HepG2 (cell line): ENCODE data around the gene TRPT1. TPM values are rescaled to one million over a fixed set of nuclear protein-coding genes. Genes with fewer than 3 reads are reported as not detected.

Experiments used
- ARNTL ChIP-seq: sonication (generic); formaldehyde crosslinking; IDR thresholded peaks from 2 replicates; pipeline ENCODE4 v1.4.0; 2020; ENCODE audit warnings: mild to moderate bottlenecking, missing genetic modification reagents
- CEBPB ChIP-seq: IDR thresholded peaks from 2 replicates; pipeline ENCODE4 v1.6.1; 2011; ENCODE audit warnings: low read depth, low read length, improper control_type of control experiment, borderline replicate concordance
- GLI4 ChIP-seq: sonication (generic); formaldehyde crosslinking; IDR thresholded peaks from 2 replicates; pipeline ENCODE4 v1.5.1; 2020; ENCODE audit warnings: missing genetic modification reagents, mild to moderate bottlenecking, moderate library complexity, borderline replicate concordance
- KDM1A ChIP-seq: IDR thresholded peaks from 2 replicates; pipeline ENCODE4 v1.6.1; 2016; ENCODE audit warnings: missing compliant biosample characterization
- KLF16 ChIP-seq, 2 experiments: sonication (generic) in 1 of 2; formaldehyde crosslinking in 1 of 2; IDR thresholded peaks; 2 replicates each; pipeline versions ENCODE4 v1.6.1 to v1.8.0; 2016 to 2023; ENCODE audit warnings: missing genetic modification reagents in 2 of 2, missing compliant biosample characterization in 1 of 2
- MYNN ChIP-seq: sonication (generic); formaldehyde crosslinking; IDR thresholded peaks from 2 replicates; pipeline ENCODE4 v1.4.0; 2020; ENCODE audit warnings: mild to moderate bottlenecking, low read depth, missing genetic modification reagents
- SALL2 ChIP-seq: sonication (generic); formaldehyde crosslinking; IDR thresholded peaks from 2 replicates; pipeline ENCODE4 v1.8.1; 2023; ENCODE audit warnings: mild to moderate bottlenecking, missing genetic modification reagents, inconsistent platforms
- SKI ChIP-seq: fragments of 450-650 bp; IDR thresholded peaks from one replicate; pipeline ENCODE4 v1.6.1; 2018; ENCODE audit warnings: mild to moderate bottlenecking; ENCODE audit not compliant: partially characterized antibody
- SNRNP70 ChIP-seq: fragments of 200-400 bp; formaldehyde crosslinking; IDR thresholded peaks from 2 replicates; pipeline ENCODE4 v1.6.1; 2017; ENCODE audit warnings: mild to moderate bottlenecking, low read depth, low read length, moderate library complexity
- SPEN ChIP-seq: sonication (generic); formaldehyde crosslinking; IDR thresholded peaks from 2 replicates; pipeline ENCODE4 v1.5.1; 2020; ENCODE audit warnings: low read depth, mild to moderate bottlenecking, missing genetic modification reagents
- TCF7L2 ChIP-seq: IDR thresholded peaks from 2 replicates; pipeline ENCODE4 v1.6.1; 2011; ENCODE audit warnings: mild to moderate bottlenecking, low read depth, low read length, moderate library complexity
- ZNF260 ChIP-seq: sonication (generic); formaldehyde crosslinking; IDR thresholded peaks from 2 replicates; pipeline ENCODE4 v1.4.0; 2020; ENCODE audit warnings: missing genetic modification reagents, low read depth, mild to moderate bottlenecking, borderline replicate concordance
- ZNF292 ChIP-seq: sonication (generic); formaldehyde crosslinking; IDR thresholded peaks from 2 replicates; pipeline ENCODE4 v1.8.1; 2022; ENCODE audit warnings: mild to moderate bottlenecking, low read depth, missing genetic modification reagents, borderline replicate concordance
- ZNF441 ChIP-seq: sonication (generic); formaldehyde crosslinking; IDR thresholded peaks from 2 replicates; pipeline ENCODE4 v1.7.0; 2021; ENCODE audit warnings: missing genetic modification reagents, borderline replicate concordance
- ZNF543 ChIP-seq: sonication (generic); formaldehyde crosslinking; IDR thresholded peaks from 2 replicates; pipeline ENCODE4 v1.4.0; 2020; ENCODE audit warnings: mild to moderate bottlenecking, missing genetic modification reagents
- ZNF556 ChIP-seq: sonication (generic); formaldehyde crosslinking; IDR thresholded peaks from 2 replicates; pipeline ENCODE4 v1.4.0; 2020; ENCODE audit warnings: mild to moderate bottlenecking, missing genetic modification reagents, borderline replicate concordance
- ZSCAN21 ChIP-seq: sonication (generic); formaldehyde crosslinking; IDR thresholded peaks from 2 replicates; pipeline ENCODE4 v1.8.0; 2022; ENCODE audit warnings: mild to moderate bottlenecking, missing genetic modification reagents, moderate library complexity, borderline replicate concordance
- polyA plus RNA-seq, 8 experiments: library from polyadenylated mRNA; depleted of rRNA in 3 of 8; stranded (reverse) in 7 of 8; unstranded in 1 of 8; fragments of >200 nt; fragmentation: Illumina TruSeq in 4 of 8; extraction: Trizol in 4 of 8; gene quantifications; 2 replicates each; pipeline versions ENCODE4 v1.2.1 to v1.2.3, GENCODE V29; 2011 to 2016; ENCODE audit warnings: low read depth in 4 of 8, missing spikeins in 1 of 8, mixed read lengths in 1 of 8; ENCODE audit not compliant: insufficient read depth in 1 of 8
- total RNA-seq, 5 experiments: library from RNA; depleted of rRNA; stranded (reverse); fragments of >200 nt; fragmentation: Illumina TruSeq; extraction: Trizol; gene quantifications; 2 replicates each; pipeline ENCODE4 v1.2.3, GENCODE V29; 2016; ENCODE audit warnings: low read depth in 1 of 5
- TF ChIP-seq, protein P1 (sequence below): sonication (generic); formaldehyde crosslinking; IDR thresholded peaks from 2 replicates; pipeline ENCODE4 v1.5.1; 2020; ENCODE audit warnings: mild to moderate bottlenecking, missing genetic modification reagents, borderline replicate concordance
- TF ChIP-seq, protein P2 (sequence below): sonication (generic); formaldehyde crosslinking; IDR thresholded peaks from 2 replicates; pipeline ENCODE4 v1.4.0; 2020; ENCODE audit warnings: missing genetic modification reagents, borderline replicate concordance
- TF ChIP-seq, protein P3 (sequence below): sonication (generic); formaldehyde crosslinking; IDR thresholded peaks from 2 replicates; pipeline ENCODE4 v1.8.0; 2022; ENCODE audit warnings: mild to moderate bottlenecking, missing genetic modification reagents, moderate library complexity
- TF ChIP-seq, protein P4 (sequence below): sonication (generic); formaldehyde crosslinking; IDR thresholded peaks from 2 replicates; pipeline ENCODE4 v1.4.0; 2020; ENCODE audit warnings: mild to moderate bottlenecking, missing genetic modification reagents

Gene TRPT1
- total and polyA plus RNA-seq, 2 of the 13 experiments (the other 11 are each of a cell fraction or from before 2014, with no cell fraction given) = 24.8 to 40.7 TPM

DNA sequence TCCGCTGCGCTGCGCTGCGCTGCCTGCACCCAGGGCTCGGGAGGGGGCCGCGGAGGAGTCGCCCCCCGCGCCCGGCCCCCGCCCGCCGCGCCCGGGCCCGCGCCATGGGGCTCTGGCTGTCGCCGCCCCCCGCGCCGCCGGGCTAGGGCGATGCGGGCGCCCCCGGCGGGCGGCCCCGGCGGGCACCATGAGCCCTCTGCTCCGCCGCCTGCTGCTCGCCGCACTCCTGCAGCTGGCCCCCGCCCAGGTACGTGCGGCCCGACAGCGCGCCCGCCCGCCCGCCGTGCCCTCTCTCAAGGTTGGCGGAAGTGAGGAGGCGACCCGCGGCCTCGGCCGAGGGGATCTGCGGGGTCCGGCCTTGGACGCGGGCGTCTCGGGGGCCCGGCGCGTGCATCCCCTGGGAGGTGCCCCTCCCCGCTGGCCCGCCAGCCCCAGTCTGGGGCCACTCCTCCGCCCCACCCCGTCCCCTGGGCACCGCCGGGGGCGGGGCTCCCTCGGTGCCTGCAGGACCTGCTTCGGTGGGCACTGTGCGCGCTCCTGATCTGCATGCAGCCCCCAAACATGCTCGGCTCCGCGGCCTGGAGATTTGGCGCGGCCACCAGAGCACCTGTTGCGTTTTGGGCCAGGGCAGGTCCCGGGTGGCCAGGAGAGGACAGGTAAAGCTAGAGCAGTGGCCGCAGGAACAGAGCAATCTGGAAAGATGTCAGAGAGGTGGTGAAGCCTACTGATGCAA, 8.8 kb upstream of the TRPT1 start (continued):
- TF ChIP-seq, protein P1, sequence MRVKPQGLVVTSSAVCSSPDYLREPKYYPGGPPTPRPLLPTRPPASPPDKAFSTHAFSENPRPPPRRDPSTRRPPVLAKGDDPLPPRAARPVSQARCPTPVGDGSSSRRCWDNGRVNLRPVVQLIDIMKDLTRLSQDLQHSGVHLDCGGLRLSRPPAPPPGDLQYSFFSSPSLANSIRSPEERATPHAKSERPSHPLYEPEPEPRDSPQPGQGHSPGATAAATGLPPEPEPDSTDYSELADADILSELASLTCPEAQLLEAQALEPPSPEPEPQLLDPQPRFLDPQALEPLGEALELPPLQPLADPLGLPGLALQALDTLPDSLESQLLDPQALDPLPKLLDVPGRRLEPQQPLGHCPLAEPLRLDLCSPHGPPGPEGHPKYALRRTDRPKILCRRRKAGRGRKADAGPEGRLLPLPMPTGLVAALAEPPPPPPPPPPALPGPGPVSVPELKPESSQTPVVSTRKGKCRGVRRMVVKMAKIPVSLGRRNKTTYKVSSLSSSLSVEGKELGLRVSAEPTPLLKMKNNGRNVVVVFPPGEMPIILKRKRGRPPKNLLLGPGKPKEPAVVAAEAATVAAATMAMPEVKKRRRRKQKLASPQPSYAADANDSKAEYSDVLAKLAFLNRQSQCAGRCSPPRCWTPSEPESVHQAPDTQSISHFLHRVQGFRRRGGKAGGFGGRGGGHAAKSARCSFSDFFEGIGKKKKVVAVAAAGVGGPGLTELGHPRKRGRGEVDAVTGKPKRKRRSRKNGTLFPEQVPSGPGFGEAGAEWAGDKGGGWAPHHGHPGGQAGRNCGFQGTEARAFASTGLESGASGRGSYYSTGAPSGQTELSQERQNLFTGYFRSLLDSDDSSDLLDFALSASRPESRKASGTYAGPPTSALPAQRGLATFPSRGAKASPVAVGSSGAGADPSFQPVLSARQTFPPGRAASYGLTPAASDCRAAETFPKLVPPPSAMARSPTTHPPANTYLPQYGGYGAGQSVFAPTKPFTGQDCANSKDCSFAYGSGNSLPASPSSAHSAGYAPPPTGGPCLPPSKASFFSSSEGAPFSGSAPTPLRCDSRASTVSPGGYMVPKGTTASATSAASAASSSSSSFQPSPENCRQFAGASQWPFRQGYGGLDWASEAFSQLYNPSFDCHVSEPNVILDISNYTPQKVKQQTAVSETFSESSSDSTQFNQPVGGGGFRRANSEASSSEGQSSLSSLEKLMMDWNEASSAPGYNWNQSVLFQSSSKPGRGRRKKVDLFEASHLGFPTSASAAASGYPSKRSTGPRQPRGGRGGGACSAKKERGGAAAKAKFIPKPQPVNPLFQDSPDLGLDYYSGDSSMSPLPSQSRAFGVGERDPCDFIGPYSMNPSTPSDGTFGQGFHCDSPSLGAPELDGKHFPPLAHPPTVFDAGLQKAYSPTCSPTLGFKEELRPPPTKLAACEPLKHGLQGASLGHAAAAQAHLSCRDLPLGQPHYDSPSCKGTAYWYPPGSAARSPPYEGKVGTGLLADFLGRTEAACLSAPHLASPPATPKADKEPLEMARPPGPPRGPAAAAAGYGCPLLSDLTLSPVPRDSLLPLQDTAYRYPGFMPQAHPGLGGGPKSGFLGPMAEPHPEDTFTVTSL = no peak
- TF ChIP-seq ZNF556 (CRISPR knock-in tag) (no peak), SPEN (peak; percentile 69; the same call in 1 of the 2 replicates), SKI (peak; percentile 44), ARNTL (peak; percentile 54; the same call in 1 of the 2 replicates), MYNN (CRISPR knock-in tag) (no peak), KDM1A (CRISPR knock-in tag) (no peak), ZNF441 (CRISPR knock-in tag) (0 out of 2 replicates have a peak, but pooled peaks have one; percentile 17), SALL2 (no peak), ZNF543 (CRISPR knock-in tag) (no peak), ZNF292 (CRISPR knock-in tag) (no peak), KLF16 (CRISPR knock-in tag; IDR thresholded peaks at IDR 0.05) (0 out of 4 replicates have a peak, but pooled peaks of 1 of the 2 experiments have one; percentile 26), TCF7L2 (no peak), ZNF260 (no peak), CEBPB (no peak), GLI4 (CRISPR knock-in tag) (no peak), ZSCAN21 (peak; percentile 56; the same call in 1 of the 2 replicates), SNRNP70 (no peak)
- TF ChIP-seq, protein P2, sequence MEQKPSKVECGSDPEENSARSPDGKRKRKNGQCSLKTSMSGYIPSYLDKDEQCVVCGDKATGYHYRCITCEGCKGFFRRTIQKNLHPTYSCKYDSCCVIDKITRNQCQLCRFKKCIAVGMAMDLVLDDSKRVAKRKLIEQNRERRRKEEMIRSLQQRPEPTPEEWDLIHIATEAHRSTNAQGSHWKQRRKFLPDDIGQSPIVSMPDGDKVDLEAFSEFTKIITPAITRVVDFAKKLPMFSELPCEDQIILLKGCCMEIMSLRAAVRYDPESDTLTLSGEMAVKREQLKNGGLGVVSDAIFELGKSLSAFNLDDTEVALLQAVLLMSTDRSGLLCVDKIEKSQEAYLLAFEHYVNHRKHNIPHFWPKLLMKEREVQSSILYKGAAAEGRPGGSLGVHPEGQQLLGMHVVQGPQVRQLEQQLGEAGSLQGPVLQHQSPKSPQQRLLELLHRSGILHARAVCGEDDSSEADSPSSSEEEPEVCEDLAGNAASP (CRISPR knock-in tag) = no peak
- TF ChIP-seq, protein P3, sequence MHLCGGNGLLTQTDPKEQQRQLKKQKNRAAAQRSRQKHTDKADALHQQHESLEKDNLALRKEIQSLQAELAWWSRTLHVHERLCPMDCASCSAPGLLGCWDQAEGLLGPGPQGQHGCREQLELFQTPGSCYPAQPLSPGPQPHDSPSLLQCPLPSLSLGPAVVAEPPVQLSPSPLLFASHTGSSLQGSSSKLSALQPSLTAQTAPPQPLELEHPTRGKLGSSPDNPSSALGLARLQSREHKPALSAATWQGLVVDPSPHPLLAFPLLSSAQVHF (CRISPR knock-in tag) = no peak
- TF ChIP-seq, protein P4, sequence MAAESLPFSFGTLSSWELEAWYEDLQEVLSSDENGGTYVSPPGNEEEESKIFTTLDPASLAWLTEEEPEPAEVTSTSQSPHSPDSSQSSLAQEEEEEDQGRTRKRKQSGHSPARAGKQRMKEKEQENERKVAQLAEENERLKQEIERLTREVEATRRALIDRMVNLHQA (CRISPR knock-in tag) = no peak
